ENCODE data around the gene PPP1R1B. TPM values are rescaled to one million over a fixed set of nuclear protein-coding genes. Genes with fewer than 3 reads are reported as not detected.

The PPP1R1B gene
- total and polyA plus RNA-seq, 2 of the 4 experiments (the other 2 are of a cell fraction), result not detected

GRCh38 chr17:39671651-39672521 is 45.1 kb downstream of the PPP1R1B start:
- Histone ChIP-seq H3K9me3 (ENCODE audit: control insufficient read depth, insufficient read depth, low read length) (no peaks in the 10 kb centered on the region), H3K4me3 (ENCODE audit: insufficient read depth, low read depth, low read length) (no peak overlapping the region), H3K4me2 (ENCODE audit: low read depth, low read length) (no peak overlapping the region), H3K4me1 (ENCODE audit: control insufficient read depth, insufficient read depth, low read length) (peaks cover 3% of the 10 kb centered on the region; the same call in 1 of the 2 replicates), H3K14ac (replicated peaks; ENCODE audit: low read depth, low read length) (no peak overlapping the region; the same call in 1 of the 2 replicates), H3K36me3 (ENCODE audit: control insufficient read depth, insufficient read depth, low read length) (peaks cover 2% of the 10 kb centered on the region; the same call in 1 of the 2 replicates), H3K4ac (ENCODE audit: low read depth, low read length) (no peak overlapping the region), H2BK120ac (ENCODE audit: low read depth, low read length) (no peak overlapping the region), H3K9me1 (ENCODE audit: insufficient read depth, low read length) (no peaks in the 10 kb centered on the region), H2BK15ac (ENCODE audit: low read depth, low read length) (no peak overlapping the region), H4K8ac (ENCODE audit: low read depth in 2 of 2, low read length in 2 of 2) (no peak overlapping the region), H4K5ac (ENCODE audit: low read depth, low read length) (no peak overlapping the region), H3K23ac (ENCODE audit: low read depth, low read length) (no peak overlapping the region), H2BK20ac (ENCODE audit: low read depth, low read length) (no peak overlapping the region), H2AK5ac (ENCODE audit: low read depth, low read length) (no peak overlapping the region; the same call in 1 of the 2 replicates), H4K91ac (ENCODE audit: insufficient read depth, low read depth, low read length) (no peak overlapping the region), H3K56ac (ENCODE audit: extremely low read depth, insufficient read depth, low read length) (no peak overlapping the region), H2BK5ac (ENCODE audit: low read depth, low read length, poor library complexity, severe bottlenecking) (no peak overlapping the region), H2AFZ (replicated peaks; ENCODE audit: low read length, poor library complexity) (peak overlapping the region; percentile 56), H4K20me1 (ENCODE audit: insufficient read depth, low read length) (no peaks in the 10 kb centered on the region), H3K9ac (ENCODE audit: low read depth, low read length) (no peak overlapping the region), H3K18ac (ENCODE audit: low read depth, low read length) (no peak overlapping the region), H2AK9ac (replicated peaks; ENCODE audit: low read depth, low read length, poor library complexity) (peak overlapping the region; percentile 28), H3K79me1 (ENCODE audit: low read depth in 1 of 2, low read length in 2 of 2) (no peaks in the 10 kb centered on the region), H3K27me3 (ENCODE audit: control insufficient read depth, insufficient read depth, low read length) (peaks cover 39% of the 10 kb centered on the region), H3K27ac (ENCODE audit: insufficient read depth, low read length) (no peak overlapping the region)
- POLR2A ChIA-PET (ENCODE audit: unreplicated experiment), result no interaction called here
- peak; percentile 60 for ATAC-seq (ENCODE audit: low read depth)
- DNase-seq, result peak; percentile 27
- intact Hi-C loops (cut with micrococcal nuclease), result loop anchor here (1.0 kb wide), 1 partner anchor 50 kb away; no protein-coding TSS in a partner anchor
- CTCF ChIA-PET, result interaction anchor here (0.8 to 2.8 kb wide), 5 partner anchors 15 to 124 kb away, joined by 3 to 11 read pairs (median 3); partner anchors contain the start of gene PGAP3
- BruUV-seq (replicated peaks), result no TSS peak
- in situ Hi-C loops (cut with MboI; ENCODE audit: low sequenced_read_pairs), result no loop called here
- WGBS, 2 experiments (ENCODE audit: extremely low coverage in 2 of 2, insufficient read length in 1 of 2), result 43% methylated on average over 5 of the region's 19 CpGs; no CpG with 5 or more reads in 1 of the 2 experiments
- no peak for TF ChIP-seq FOS (IDR thresholded peaks at IDR 0.05; ENCODE audit: low read depth, low read length)
- no peak for TF ChIP-seq BHLHE40 (IDR thresholded peaks at IDR 0.05; ENCODE audit: low read depth, low read length)
- TF ChIP-seq POLR2A (IDR thresholded peaks at IDR 0.05; ENCODE audit: low read depth, low read length), result no peak
- peak; percentile 68 for TF ChIP-seq RAD21 (IDR thresholded peaks at IDR 0.05; ENCODE audit: low read length)
- no peak for TF ChIP-seq MAFK (IDR thresholded peaks at IDR 0.05; ENCODE audit: low read depth, low read length)
- TF ChIP-seq RCOR1 (IDR thresholded peaks at IDR 0.05; ENCODE audit: insufficient replicate concordance, low read length), result no peak
- peak; percentile 31; the same call in 1 of the 2 replicates for TF ChIP-seq MAZ (IDR thresholded peaks at IDR 0.05; ENCODE audit: borderline replicate concordance, low read depth, low read length)
- no peak for TF ChIP-seq NFE2L2 (IDR thresholded peaks at IDR 0.05; ENCODE audit: low read depth, low read length)
- no peak for TF ChIP-seq CEBPB (IDR thresholded peaks at IDR 0.05; ENCODE audit: low read depth, low read length)
- TF ChIP-seq SMC3 (IDR thresholded peaks at IDR 0.05; ENCODE audit: low read depth, low read length), result peak; percentile 43; the same call in 1 of the 2 replicates
- TF ChIP-seq, protein P1, sequence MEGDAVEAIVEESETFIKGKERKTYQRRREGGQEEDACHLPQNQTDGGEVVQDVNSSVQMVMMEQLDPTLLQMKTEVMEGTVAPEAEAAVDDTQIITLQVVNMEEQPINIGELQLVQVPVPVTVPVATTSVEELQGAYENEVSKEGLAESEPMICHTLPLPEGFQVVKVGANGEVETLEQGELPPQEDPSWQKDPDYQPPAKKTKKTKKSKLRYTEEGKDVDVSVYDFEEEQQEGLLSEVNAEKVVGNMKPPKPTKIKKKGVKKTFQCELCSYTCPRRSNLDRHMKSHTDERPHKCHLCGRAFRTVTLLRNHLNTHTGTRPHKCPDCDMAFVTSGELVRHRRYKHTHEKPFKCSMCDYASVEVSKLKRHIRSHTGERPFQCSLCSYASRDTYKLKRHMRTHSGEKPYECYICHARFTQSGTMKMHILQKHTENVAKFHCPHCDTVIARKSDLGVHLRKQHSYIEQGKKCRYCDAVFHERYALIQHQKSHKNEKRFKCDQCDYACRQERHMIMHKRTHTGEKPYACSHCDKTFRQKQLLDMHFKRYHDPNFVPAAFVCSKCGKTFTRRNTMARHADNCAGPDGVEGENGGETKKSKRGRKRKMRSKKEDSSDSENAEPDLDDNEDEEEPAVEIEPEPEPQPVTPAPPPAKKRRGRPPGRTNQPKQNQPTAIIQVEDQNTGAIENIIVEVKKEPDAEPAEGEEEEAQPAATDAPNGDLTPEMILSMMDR (conservative IDR thresholded peaks at IDR 0.05; ENCODE audit: low read depth, low read length), result peak; percentile 66
- dilution Hi-C loops (cut with HindIII; ENCODE audit: low sequenced_read_pairs, unreplicated experiment), result no loop called here
